ENCODE measurements around the gene ZIC2. TPM values are rescaled to one million over a fixed set of nuclear protein-coding genes. Genes with fewer than 3 reads are reported as not detected.
"Not testable (repeated sequence)": the region's sequence is repeated elsewhere in the genome, so short reads cannot be mapped to it uniquely, and the experiment has no call there.

Gene ZIC2
- total RNA-seq, 4 donors from 2014 or later = not detected

DNA sequence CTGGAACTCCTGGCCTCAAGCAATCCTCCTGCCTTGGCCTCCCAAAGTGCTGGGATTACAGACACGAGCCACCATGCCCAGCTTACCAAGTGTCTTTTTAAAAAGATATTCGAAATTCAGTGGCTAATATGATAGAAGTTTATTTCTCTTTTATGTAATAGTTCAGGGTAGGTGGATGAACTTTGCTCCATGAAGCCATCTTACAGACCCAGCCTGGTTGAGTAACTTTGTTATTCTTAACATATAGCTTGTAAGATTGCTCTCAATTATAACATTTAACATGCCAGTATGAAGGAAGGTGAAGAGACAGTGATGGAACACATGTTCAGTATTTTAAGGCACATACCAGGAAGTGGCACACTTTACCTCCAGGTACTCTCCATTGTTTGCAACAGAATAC lies 42.4 kb downstream of the ZIC2 start:
- H3K36me3 ChIP-seq = no peaks in the 10 kb centered on the region
- H3K9me3 ChIP-seq = no peaks in the 10 kb centered on the region
- H3K4me3 ChIP-seq = no peak overlapping the region
- 89 to 90% methylated on average over 2 of the region's 2 CpGs for WGBS, 2 donors
- no peak for DNase-seq (ENCODE audit: low spot score in 2 of 2)
- H3K27me3 ChIP-seq = no peaks in the 10 kb centered on the region
- no peak overlapping the region for H3K27ac ChIP-seq
- no peak for TF ChIP-seq EP300 (IDR thresholded peaks at IDR 0.05)
- TF ChIP-seq POLR2A (IDR thresholded peaks at IDR 0.05) = no peak
- TF ChIP-seq, protein P1, sequence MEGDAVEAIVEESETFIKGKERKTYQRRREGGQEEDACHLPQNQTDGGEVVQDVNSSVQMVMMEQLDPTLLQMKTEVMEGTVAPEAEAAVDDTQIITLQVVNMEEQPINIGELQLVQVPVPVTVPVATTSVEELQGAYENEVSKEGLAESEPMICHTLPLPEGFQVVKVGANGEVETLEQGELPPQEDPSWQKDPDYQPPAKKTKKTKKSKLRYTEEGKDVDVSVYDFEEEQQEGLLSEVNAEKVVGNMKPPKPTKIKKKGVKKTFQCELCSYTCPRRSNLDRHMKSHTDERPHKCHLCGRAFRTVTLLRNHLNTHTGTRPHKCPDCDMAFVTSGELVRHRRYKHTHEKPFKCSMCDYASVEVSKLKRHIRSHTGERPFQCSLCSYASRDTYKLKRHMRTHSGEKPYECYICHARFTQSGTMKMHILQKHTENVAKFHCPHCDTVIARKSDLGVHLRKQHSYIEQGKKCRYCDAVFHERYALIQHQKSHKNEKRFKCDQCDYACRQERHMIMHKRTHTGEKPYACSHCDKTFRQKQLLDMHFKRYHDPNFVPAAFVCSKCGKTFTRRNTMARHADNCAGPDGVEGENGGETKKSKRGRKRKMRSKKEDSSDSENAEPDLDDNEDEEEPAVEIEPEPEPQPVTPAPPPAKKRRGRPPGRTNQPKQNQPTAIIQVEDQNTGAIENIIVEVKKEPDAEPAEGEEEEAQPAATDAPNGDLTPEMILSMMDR (IDR thresholded peaks at IDR 0.05) = no peak
- no peaks in the 10 kb centered on the region for H3K4me1 ChIP-seq

DNA sequence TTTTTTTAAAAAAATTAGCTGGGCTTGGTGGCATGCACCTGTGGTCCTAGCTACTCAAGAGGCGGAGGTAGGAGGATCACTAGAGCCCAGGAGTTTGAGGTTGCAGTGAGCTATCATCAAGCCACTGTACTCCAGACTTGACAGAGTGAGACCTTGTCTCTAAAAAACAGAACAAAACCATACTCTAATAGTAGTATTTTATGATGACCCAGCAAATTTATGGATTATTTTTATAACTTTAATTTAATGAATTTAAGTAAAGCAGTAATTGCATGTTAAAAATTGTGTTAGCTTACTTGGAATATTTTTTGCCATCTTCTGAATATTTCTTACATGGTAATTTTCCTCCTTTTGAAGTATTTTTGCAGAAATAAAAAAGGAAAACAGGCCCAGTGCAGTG lies 48.3 kb downstream of the ZIC2 start:
- no peaks in the 10 kb centered on the region for H3K4me1 ChIP-seq
- WGBS, 2 donors = 97 to 100% methylated on average over 1 of the region's 1 CpG

DNA sequence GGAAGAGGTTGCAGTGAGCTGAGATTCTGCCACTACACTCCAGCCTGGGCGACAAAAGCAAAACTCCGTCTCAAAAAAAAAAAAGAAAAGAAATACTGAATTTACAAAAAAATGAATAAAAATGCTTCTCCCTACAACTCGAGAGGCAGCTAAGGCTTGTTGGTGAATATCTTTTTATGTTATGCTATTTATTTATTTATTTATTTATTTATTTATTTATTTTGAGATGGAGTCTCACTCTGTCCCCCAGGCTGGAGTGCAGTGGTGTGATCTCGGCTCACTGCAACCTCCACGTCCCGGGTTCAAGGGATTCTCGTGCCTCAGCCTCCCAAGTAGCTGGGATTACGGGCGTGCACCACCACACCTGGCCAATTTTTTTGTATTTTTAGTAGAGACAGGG lies 51.1 kb downstream of the ZIC2 start:
- not testable (repeated sequence) for H3K4me1 ChIP-seq; H3K27ac ChIP-seq; H3K36me3 ChIP-seq; DNase-seq (ENCODE audit: low spot score in 2 of 2); H3K9me3 ChIP-seq; H3K27me3 ChIP-seq; H3K4me3 ChIP-seq
- 93 to 94% methylated on average over 9 of the region's 9 CpGs for WGBS, 2 donors

More for the DNA sequence above, 48.3 kb downstream of the ZIC2 start:
- TF ChIP-seq EP300 (IDR thresholded peaks at IDR 0.05) (no peak), POLR2A (IDR thresholded peaks at IDR 0.05) (no peak)
- TF ChIP-seq, protein P1 (IDR thresholded peaks at IDR 0.05) = no peak
- Histone ChIP-seq H3K9me3 (no peaks in the 10 kb centered on the region), H3K27me3 (no peaks in the 10 kb centered on the region), H3K27ac (no peak overlapping the region), H3K36me3 (no peaks in the 10 kb centered on the region), H3K4me3 (no peak overlapping the region)
- DNase-seq (ENCODE audit: low spot score in 2 of 2) = no peak

DNA sequence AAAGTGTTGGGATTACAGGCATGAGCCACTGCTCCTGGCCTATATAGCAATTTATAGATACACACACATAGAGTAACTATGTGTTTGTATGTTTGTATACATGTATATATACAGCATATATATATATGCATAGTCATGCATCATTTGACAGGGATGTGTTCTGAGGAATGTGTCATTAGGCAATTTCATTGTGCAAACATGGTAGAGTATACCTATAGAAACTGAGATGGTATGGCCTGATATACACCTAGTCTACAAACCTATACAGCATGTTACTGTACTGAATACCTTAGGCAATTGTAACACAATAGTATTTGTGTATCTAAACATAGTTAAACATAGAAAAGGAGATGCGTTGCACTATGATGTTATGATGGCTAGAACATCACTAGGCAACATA lies 54.4 kb downstream of the ZIC2 start:
- no peaks in the 10 kb centered on the region for H3K36me3 ChIP-seq
- WGBS, 2 donors = 94 to 96% methylated on average over 1 of the region's 1 CpG

More for the DNA sequence above, 54.4 kb downstream of the ZIC2 start:
- Histone ChIP-seq H3K9me3 (no peaks in the 10 kb centered on the region), H3K4me3 (no peak overlapping the region), H3K4me1 (no peaks in the 10 kb centered on the region), H3K27ac (no peak overlapping the region), H3K27me3 (no peaks in the 10 kb centered on the region)
- TF ChIP-seq POLR2A (IDR thresholded peaks at IDR 0.05) (no peak), EP300 (IDR thresholded peaks at IDR 0.05) (no peak)
- TF ChIP-seq, protein P1 (IDR thresholded peaks at IDR 0.05) = no peak
- no peak for DNase-seq (ENCODE audit: low spot score in 2 of 2)

Other genes starting within 250 kb of the ZIC2 start
- gene ZIC5, start 10.0 kb upstream of the ZIC2 start, total RNA-seq = not detected
- 10 to 100 TPM; 29.5 to 55.5 (median 38.3) TPM for gene PCCA, start 107.3 kb downstream of the ZIC2 start, total RNA-seq